GM23338 (cell line): ENCODE measurements around the gene SORCS3.

Experiments
- CTCF ChIP-seq, 2 experiments: fragments of 200-600 bp in 1 of 2; sonication (generic) in 1 of 2; conservative IDR thresholded peaks; 2 replicates each; pipeline versions ENCODE4 v1.5.1 to v1.6.1; 2016 to 2017; ENCODE audit warnings: antibody characterized with exemption in 2 of 2, low read depth in 2 of 2, mild to moderate bottlenecking in 2 of 2, moderate library complexity in 1 of 2
- EZH2 ChIP-seq: fragments of 200-600 bp; sonication (generic); IDR thresholded peaks from one replicate; pipeline ENCODE4 v1.8.0; 2017; ENCODE audit warnings: antibody characterized with exemption, mild to moderate bottlenecking, low read depth; ENCODE audit not compliant: unreplicated experiment
- POLR2AphosphoS5 ChIP-seq: IDR thresholded peaks from 2 replicates; pipeline ENCODE4 v1.6.1; 2016; ENCODE audit warnings: antibody characterized with exemption, low read depth
- ZNF114 ChIP-seq: fragments of 250-450 bp; sonication (Bioruptor Pico); IDR thresholded peaks from 2 replicates; pipeline ENCODE4 v1.5.0; 2020; ENCODE audit warnings: mild to moderate bottlenecking, moderate library complexity

GRCh38 chr10:105109164-105109563, 468.1 kb downstream of the SORCS3 start:
- TF ChIP-seq CTCF (conservative IDR thresholded peaks at IDR 0.05; ENCODE audit: low read depth in 2 of 2) = no peak
- TF ChIP-seq EZH2 = no peak
- TF ChIP-seq POLR2AphosphoS5 = no peak
- no peak for TF ChIP-seq ZNF114
